Type B pancreatic cell (in vitro differentiated cells): ENCODE measurements around the gene POLR1E. TPM values are rescaled to one million over a fixed set of nuclear protein-coding genes. Genes with fewer than 3 reads are reported as not detected.

ENCODE experiments used
- DNase-seq: peaks from one replicate; pipeline ENCODE4 v3.0.0; 2021; ENCODE audit warnings: mixed read lengths; ENCODE audit not compliant: unreplicated experiment; ENCODE audit errors: extremely low spot score
- H3K27ac Mint-ChIP-seq: 2 replicates; pipeline ENCODE4 v1.8.0; 2021; ENCODE audit warnings: mild to moderate bottlenecking, mixed read lengths
- H3K27me3 Mint-ChIP-seq: 2 replicates; pipeline ENCODE4 v1.8.0; 2021; ENCODE audit warnings: mixed read lengths
- H3K36me3 Mint-ChIP-seq: 2 replicates; pipeline ENCODE4 v1.8.0; 2021; ENCODE audit warnings: mixed read lengths
- H3K4me1 Mint-ChIP-seq: one replicate; pipeline ENCODE4 v1.8.0; 2021; ENCODE audit warnings: mixed read lengths; ENCODE audit not compliant: unreplicated experiment
- H3K4me3 Mint-ChIP-seq: 2 replicates; pipeline ENCODE4 v1.8.0; 2021; ENCODE audit warnings: mild to moderate bottlenecking, mixed read lengths
- H3K9me3 Mint-ChIP-seq: 2 replicates; pipeline ENCODE4 v1.8.0; 2021; ENCODE audit warnings: mixed read lengths
- total RNA-seq: library from RNA; stranded (reverse); gene quantifications from 2 replicates; pipeline ENCODE4 v1.2.1, GENCODE V29; 2021; ENCODE audit warnings: low replicate concordance
- TF ChIP-seq, protein P1 (sequence below): fragments of 200-600 bp; sonication (generic); conservative IDR thresholded peaks from 2 replicates; pipeline ENCODE4 v1.5.0; 2021; ENCODE audit warnings: antibody characterized with exemption, mild to moderate bottlenecking

The POLR1E gene
- total RNA-seq, 1 donor from 2014 or later = 26.9 TPM

DNA sequence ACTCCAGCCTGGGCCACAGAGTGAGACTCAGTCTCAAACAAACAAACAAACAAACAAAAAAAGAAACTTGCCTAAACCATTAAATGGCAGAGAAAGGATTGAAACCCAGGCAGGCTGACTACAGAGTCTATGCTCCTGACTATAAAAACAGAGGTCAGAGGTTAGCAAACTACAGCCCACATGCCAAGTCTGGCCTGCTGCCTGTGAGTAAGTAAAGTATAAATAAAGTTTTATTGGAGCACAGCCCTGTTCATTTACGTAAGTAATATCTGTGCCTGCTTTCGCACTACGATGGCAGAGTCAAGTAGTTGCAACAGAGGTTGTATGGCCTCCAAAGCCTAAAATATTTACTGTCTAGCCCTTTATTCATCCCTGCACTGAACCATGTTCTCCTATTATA lies 11.6 kb downstream of the POLR1E start:
- H3K9me3 Mint-ChIP-seq = no peaks in the 10 kb centered on the region

DNA sequence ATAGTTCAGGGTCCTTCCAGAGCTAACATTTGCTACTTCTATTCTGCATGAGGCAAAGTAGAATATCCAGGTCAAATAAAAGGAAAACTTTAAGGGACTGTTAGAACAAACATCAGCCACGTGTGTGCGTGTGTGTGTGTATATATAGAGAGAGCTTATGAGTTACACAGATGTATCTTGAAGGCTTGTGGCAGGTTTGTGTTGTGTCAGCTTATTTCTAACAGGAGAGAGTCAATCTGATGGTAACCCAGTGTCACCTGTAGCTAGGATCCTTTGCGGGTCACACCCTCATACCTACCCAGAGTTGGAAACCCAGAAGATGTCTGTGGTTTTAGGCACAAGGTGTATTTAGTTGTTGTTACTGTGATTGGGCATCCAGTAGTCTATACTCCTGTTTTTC lies 12.7 kb downstream of the POLR1E start:
- no peak for DNase-seq
- Mint-ChIP-seq H3K9me3 (no peaks in the 10 kb centered on the region), H3K4me1 (no peaks in the 10 kb centered on the region), H3K36me3 (peaks cover 26% of the 10 kb centered on the region), H3K27ac (no peak overlapping the region), H3K27me3 (no peaks in the 10 kb centered on the region), H3K4me3 (no peak overlapping the region)
- TF ChIP-seq, protein P1, sequence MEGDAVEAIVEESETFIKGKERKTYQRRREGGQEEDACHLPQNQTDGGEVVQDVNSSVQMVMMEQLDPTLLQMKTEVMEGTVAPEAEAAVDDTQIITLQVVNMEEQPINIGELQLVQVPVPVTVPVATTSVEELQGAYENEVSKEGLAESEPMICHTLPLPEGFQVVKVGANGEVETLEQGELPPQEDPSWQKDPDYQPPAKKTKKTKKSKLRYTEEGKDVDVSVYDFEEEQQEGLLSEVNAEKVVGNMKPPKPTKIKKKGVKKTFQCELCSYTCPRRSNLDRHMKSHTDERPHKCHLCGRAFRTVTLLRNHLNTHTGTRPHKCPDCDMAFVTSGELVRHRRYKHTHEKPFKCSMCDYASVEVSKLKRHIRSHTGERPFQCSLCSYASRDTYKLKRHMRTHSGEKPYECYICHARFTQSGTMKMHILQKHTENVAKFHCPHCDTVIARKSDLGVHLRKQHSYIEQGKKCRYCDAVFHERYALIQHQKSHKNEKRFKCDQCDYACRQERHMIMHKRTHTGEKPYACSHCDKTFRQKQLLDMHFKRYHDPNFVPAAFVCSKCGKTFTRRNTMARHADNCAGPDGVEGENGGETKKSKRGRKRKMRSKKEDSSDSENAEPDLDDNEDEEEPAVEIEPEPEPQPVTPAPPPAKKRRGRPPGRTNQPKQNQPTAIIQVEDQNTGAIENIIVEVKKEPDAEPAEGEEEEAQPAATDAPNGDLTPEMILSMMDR = no peak

More for the DNA sequence above, 11.6 kb downstream of the POLR1E start:
- no peak overlapping the region for H3K27ac Mint-ChIP-seq
- H3K36me3 Mint-ChIP-seq = peaks cover 30% of the 10 kb centered on the region
- no peaks in the 10 kb centered on the region for H3K27me3 Mint-ChIP-seq
- no peaks in the 10 kb centered on the region for H3K4me1 Mint-ChIP-seq
- TF ChIP-seq, protein P1 = no peak
- no peak overlapping the region for H3K4me3 Mint-ChIP-seq
- DNase-seq = no peak

DNA sequence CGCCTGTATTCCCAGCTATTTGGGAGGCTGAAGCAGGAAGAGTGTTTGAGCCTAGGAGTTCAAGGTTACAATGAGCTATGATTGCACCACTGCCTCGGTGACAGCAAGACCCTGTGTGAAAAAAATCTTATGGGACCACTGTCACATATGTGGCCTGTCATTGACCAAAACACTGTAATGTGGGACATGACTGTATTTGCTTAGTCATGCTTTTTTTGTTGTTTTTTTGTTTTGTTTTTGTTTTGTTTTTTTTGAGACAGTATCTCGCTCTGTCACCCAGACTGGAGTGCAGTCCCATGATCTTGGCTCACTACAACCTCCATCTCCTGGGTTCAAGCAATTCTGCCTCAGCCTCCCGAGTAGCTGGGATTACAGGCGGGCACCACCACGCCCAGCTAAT lies 13.5 kb downstream of the POLR1E start:
- Mint-ChIP-seq H3K27ac (no peak overlapping the region), H3K4me3 (no peak overlapping the region), H3K27me3 (no peaks in the 10 kb centered on the region), H3K9me3 (no peaks in the 10 kb centered on the region), H3K36me3 (peaks cover 30% of the 10 kb centered on the region), H3K4me1 (no peaks in the 10 kb centered on the region)
- TF ChIP-seq, protein P1 = no peak
- DNase-seq = no peak

DNA sequence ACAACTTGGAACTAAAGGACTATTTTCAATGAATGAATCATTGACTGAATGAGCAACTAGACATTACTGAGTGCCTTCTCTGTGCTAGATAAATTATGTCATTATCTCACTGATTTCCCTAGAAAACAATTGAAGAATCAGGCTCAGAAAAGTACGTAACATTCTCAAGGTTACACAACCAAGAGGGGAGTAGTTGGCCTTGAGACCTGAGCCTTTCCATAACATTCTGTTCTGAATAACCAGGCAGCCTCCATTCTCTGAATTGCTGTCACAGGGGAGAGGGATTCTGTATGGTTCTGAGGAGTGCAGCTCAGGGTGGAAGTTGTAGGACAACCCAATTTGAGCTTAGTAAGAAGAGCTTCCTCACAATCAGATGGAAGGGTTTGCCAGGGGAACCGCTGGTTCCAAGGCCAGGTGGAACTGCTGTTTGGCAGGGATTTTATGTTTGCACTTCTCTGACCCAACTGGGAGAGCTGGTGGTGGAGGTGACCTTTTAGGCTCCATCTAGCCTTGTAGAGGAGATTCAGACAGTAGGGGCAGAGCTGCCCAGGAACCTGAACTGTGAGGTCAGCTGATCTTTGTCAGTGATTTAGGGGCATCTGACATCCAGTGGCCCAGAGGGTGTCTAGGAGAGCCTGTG lies 16.3 kb downstream of the POLR1E start:
- DNase-seq = no peak
- Mint-ChIP-seq H3K36me3 (peaks cover 25% of the 10 kb centered on the region), H3K27me3 (no peaks in the 10 kb centered on the region), H3K27ac (no peak overlapping the region), H3K9me3 (no peaks in the 10 kb centered on the region), H3K4me1 (no peaks in the 10 kb centered on the region), H3K4me3 (no peak overlapping the region)
- TF ChIP-seq, protein P1 = no peak

DNA sequence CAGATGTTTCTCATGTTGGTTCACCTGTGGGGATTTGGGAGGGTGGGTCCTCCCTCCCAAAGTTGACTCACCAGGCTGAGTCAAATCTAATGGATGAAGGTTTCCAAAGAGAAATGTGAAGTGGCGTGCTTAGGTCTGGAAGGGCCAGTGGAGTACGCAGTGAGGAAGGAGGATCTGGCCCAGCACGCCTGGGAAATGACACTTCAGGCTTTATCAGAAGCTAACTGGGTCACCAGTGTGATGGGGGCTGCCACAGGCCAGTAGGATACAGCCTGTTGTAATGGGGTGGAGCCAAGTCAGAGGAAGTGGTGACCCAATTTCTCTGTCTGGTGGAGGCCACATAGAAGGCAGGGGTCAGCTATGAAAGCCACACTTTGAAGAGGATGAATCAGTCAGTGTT lies 18.0 kb downstream of the POLR1E start:
- no peaks in the 10 kb centered on the region for H3K27me3 Mint-ChIP-seq
- TF ChIP-seq, protein P1 = no peak
- H3K4me3 Mint-ChIP-seq = no peak overlapping the region
- H3K27ac Mint-ChIP-seq = no peak overlapping the region
- H3K36me3 Mint-ChIP-seq = peaks cover 22% of the 10 kb centered on the region
- H3K4me1 Mint-ChIP-seq = no peaks in the 10 kb centered on the region
- H3K9me3 Mint-ChIP-seq = no peaks in the 10 kb centered on the region
- DNase-seq = no peak
